GM18909 (cell line): ENCODE measurements around the gene TUBB2B.

Experiments
- ATAC-seq: cut with Tn5 transposase; IDR thresholded peaks from one replicate; pipeline ENCODE4 v1.9.1; 2021; ENCODE audit warnings: mild to moderate bottlenecking; ENCODE audit not compliant: unreplicated experiment, poor library complexity

Gene TUBB2B

DNA sequence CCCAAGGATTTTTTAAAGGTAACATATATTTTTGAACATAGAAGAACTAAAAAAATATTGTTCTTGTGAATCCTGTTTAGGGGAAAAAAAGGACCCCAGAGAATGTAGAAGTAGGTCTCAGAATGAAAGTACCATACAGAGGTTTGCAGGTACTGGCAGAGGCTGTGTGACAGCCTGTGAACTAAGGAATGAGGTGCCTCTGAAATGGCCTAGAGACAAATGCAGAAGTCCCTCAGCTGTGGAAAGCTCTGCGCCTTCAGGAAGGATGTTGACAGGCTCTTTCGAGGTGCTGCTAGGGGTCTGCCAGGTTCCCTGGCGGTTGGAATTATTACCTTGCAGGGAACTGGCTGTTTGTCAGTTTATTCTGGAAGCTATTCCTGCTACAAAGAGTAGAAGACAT, 8.6 kb upstream of the TUBB2B start:
- no peak for ATAC-seq

DNA sequence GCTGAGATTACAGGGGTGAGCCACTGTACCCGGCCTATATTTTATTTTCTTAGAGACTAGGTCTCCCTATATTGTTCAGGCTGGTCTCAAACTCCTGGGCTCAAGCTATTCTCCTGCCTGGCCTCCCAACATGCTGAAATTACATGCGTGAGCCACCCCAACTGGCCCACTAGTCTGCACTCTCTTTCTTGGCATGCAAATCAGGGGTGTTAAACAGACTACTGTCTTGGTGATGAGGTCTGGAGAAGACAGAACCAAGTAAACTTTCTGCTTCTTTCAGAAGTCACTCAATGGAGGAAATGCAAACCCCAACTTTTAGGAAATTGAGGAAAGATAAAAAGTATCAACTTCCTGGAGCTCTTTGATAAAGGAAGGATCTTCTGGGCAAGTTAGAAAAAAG, 8.0 kb upstream of the TUBB2B start:
- ATAC-seq = no peak

DNA sequence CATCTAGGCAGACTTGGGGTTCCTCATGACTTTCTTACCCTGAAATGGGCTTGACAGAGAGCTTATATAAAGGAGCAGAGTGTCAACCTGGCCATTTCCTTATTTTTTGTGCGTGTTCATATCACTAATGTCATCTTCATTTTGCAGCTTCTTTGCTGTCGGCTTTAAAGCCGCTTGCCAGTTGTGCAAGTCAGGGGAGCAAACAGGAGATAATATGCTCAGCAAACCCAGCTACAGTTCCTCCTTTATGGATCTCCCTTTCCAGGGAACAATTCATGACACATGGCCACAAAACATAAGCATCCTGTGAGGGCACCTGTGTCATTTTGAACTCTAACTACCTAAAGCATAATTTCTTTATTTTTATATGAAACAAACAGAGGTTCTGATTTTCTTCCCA, 6.5 kb upstream of the TUBB2B start:
- ATAC-seq = no peak

DNA sequence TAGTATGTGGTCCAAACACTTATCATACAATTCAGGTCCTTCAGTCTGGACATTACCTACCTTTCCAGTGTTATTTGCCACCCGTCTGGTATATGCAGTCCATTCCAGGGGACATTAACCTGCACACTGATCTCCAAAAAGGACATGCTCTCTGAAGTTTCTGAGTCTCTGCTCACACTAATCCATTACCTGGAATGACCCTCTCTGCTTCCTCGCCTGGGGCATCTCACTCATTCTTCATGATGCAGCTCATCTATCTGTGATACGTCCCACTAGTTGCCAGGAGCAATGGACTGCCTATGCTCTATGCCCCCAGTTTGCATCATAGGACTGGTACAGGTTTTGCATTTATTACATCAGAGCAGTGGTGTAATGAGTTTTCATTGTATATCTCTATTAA, 5.9 kb upstream of the TUBB2B start:
- ATAC-seq = no peak

DNA sequence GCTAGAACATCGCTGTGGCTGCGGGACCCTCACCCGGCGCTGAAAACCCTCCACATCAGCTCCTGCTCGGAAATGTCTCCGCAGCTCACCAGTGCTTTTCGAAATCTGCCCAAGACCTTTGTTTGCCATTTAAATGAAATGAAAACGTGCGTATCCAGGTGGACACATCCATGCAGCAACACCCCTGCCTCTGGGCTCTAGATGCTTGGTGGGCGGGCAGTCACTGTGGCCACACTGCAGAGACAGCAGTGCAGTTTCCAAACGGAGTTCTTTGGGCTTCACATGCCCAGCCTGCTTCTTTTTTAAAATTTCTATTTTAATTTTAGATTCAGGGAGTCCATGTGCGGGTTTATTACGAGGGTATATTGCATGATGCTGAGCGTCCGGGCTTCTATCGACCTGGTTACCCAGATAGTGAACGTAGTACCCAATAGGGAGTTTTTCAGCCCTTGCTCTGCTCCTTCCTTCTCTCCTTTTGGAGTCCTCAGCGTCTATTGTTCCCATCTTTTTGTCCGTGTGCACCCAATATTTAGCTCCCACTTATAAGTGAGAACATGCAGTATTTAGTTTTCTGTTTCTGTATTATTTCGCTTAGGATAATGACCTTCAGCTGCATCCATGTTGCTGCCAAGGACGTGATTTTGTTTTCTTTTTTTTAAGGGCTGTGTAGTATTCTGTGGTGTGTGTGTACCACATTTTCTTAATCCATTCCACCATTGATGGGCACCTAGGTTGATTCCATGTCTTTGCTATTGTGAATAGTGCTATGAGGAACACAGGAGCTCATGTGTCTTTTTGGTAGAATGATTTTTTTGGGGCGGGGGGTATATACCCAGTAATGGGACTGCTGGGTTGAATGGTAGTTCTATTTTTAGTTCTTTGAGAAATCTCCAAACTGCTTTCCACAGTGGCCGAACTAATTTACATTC, 4.8 kb upstream of the TUBB2B start:
- ATAC-seq = no peak

DNA sequence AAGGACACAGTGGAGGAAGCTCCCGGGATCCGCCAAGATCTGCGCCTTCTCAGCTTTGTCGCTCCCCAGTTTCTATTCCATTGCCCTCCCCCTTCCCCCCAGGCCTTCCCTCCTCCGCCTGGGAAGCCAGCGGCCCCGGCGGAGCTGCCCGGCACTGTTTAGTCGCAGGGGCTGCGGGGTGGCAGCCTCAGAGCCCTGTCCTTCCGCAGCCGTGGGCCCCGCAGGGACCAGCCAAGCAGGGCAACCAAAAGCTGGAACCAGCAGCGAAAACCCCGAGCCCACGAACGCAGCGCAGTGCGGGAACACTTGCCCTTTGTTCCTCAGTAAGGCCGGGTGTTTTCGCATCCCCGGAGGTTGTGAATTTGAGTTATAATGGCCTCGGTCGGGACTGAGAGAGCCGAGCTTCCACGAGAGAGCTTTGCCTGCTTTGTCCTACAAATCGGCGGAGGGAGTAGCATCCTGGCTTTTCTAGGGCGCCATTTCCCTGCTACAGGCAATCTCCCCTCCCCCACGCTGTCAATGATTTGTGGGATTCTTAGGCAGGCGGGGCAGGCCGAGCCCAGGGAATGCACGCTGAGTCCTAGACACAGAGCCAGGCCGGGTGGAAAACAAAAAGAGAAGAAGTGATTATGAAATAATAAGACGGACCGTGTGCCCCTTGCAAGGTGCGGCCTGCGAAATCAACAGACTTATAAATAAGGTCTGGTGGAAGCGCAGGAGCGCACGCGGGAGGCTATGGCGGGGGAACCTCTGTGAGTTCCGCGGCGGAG, 4.0 kb upstream of the TUBB2B start:
- no peak for ATAC-seq

DNA sequence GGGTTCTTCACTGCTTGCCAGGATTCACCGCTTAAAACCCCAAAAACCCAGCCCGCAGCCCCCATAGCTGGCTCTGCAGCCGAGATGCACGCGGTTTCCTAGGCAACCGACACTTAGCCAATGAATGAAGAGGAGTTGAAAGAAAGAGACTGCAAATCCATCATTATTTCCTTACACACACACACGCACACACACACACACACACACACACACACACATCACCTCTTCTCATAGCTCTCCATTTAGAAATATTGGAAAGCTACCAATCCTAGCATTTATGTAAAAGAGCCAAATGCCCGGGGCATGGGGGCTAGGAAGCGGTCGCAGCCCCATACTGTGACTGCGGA, 3.4 kb upstream of the TUBB2B start:
- no peak for ATAC-seq

DNA sequence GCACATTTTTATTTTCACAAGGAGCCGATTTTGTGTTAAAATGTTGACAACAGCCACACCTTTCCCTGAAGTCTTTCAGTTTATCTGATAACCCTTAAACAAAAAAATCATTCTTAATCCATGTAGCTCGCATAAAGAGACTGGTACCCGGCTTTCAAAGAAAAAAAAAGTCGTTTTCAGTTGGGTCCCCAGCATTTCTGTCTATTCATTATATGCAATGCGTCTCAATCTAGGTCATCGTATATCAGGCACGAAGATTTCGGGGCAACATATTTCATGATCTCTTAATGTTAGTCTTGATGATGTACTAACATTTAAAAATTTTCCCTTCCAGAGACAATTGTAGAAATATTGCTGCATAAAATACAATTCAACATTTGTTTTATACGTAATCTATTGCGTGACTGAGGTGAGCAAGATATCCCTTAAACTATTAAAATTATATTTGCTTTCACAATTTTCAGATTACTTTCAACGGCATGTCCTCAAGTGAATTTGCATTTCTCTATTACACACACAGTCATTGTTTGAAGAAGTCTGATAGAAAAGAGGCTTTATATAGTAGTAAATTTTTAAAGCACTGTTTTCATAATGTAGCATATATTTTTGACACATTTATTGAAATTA, 2.9 kb upstream of the TUBB2B start:
- ATAC-seq = no peak

DNA sequence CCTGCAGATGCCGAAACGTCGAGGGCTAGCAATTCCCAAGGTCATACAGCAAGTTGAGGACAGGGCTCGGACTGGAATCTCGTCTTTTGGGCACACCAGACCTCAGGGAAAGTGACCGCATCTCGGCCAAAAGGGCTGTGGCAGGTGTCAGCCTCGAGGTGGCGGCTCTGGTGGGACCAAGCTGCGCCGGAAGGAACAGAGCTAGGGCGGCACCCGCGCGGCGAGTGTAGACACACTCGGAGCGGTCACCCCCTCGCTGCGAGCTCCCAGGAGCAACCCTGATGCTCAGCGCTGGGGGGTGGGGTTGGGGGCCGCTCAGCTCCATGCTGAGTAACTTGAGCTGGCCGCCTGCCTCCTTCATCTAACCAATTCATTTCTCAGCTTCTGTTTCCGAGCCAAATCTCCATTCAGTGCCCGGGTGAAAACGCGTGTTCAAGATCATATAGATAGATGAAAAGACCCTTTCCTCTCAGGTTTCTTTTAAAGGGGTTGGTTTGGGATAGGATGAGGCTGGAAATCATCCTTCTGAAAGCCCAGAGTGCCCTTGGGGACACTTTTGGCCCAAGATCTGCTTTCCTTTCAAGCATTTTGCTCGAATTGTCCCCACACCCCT, 2.2 kb upstream of the TUBB2B start:
- no peak for ATAC-seq

DNA sequence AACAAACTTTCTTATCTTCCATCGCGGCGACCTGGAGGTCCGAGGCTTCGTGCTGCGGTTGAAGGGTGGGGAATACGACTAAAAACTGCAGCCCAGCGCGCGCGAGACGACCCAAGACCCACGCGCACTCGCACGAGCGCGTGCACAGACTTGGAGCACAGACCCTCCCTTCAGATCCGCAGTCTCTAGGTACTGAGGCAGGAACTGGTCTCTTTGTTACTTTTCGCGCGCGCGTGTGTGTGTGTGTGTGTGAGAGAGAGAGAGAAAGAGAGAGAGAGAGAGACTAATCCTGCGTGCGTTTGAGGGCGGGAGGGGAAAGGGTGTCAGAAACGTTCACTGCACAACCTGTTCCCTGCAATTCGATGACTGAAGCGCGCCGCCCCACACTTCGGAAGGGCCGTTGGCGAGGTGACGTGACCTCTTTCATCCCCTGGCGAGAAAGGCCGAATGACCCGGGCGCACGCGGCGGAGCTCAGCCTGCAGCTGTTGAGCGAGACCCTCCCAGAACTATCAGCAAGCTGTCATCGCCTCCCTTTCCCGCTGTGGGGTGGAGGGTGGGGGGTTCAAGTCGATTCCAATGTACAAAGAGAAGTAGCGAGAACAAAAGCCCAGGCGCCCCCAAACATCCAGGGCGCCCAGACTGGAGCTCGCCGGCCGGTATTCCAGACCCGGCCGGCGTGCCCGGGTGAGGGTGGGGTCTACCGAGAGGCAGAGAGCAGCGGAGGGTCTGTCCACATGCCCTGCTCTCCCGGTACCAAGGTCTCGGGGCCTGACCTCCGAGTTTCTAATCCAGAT, 1.5 kb upstream of the TUBB2B start:
- no peak for ATAC-seq

DNA sequence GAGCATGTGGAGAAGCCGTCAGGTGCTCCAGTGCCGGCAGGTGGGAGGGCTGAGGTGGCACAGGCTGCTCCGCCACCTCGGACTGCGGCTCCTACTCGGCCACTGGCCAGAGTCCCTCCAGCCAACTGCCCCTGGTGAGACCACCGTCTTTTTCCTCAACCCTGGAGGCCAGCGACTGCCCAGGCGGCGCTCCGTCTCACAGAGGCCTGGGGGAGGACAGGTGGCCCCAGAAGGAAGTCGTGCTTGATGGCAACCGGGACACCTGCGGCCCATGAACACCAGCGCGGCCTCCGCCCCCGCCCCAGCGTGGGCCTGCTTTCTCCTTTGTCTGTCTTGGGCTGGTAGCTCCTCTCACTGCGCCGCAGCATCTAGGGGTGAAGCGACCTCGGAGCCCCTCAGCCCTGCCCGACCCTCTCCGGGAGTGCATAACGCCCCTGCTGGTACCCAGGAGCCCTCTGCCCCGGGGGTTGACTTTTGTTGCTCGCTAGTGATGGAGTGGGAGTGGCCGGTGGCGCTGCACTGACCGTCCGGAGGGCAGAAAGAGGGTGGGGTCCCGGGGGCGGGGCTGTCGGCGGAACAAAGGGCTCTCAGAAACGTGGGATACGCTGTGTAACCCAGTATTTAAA, 706 bp upstream of the TUBB2B start:
- no peak for ATAC-seq

DNA sequence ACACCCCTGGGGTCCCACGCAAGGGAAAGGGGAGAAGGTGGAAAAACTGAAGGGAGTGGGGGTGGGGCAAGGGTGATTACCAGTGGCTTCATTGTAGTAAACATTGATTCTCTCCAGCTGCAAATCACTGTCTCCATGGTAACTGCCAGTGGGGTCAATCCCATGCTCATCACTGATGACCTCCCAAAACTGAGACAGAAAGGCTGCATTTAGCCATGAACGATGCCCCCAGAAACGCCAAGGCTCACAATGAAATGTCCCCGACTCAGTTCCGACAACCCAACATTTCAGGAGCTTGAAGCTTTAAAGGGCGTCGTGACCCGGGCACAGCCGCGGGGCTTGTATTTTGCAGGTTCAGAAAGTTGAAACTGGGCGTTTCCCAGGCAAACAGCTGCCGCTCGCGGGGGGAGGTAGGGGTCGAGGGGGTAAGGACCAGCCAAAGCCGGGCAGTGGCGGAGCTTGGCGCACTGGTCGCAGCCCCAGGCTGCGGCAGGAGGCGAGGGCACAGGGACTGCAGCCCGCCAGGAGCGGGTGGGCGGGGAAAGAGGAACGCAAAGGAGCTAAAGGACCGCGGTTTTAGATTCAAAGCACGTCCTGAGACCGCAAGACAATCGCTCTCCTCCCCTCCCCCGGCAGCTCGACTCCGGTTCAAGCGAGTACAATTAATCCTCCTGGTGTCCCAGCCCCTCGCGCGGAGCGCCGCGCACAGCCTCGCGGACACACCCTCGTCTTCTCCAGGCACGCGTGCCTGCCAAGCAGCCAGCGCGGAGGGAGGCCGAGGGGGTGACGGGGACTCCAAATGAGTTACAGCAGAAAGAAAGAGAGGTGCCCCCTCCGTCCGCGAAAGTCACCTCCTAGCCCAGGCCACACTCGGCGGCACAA, 731 bp downstream of the TUBB2B start:
- no peak for ATAC-seq

DNA sequence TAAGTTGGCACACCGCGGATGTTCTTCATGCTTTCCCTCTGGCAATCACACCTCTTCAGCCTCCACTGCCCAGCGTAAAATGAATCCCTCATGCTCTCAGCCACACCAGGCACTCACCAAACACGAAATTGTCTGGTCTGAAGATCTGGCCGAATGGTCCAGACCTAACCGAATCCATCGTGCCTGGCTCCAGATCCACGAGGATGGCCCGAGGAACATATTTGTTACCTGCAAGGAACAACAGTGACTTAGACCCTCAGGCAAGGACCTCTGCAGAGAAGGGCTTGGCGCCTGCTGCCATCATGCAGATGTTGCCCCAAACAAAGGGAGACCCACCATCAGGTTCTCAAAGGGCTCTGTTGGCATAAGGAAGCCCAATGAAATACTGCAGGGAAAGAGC, 1.4 kb downstream of the TUBB2B start:
- no peak for ATAC-seq

DNA sequence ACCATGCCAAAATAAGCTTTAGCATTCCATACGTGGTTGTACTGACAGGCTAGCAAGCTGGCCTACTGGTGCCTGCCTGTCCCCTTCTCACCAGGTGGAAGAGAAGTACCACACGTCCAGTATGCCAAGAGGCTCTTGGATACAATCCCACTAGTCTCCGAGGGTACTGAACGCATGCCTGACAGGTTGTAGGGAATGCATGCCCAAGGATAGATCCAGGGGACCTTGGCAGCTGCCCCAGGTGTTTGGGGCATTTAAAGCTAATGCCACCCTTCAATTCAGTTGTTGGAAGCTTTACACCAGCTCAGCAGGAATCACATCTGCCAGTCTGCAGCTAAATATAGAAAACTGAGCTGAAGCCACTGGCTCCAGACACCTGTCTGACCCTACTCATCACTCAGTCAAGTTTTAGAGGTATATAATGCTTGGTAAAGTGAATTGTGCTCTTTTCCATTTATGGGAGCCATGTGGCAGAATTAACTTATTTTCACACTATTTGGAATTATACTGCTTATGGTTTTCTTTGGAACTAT, 4.9 kb downstream of the TUBB2B start:
- ATAC-seq = no peak

DNA sequence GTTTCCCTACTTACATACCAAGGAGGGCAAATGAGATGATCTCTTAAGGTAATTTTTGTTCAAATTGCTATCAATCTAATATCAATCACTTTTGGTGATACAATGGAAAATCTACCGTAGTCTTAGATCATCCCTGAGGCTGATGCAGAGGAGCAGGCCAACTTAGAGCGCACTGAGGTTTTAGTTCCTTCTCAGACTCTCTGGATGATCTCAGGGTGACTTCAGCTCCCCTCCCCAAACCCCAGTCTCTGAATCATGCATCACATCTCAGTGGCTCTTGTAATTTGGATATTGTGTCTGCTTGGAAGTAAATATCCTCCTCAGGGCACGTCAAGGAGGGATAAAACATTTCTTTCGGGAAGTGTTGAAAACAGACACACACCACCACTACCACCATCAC, 5.9 kb downstream of the TUBB2B start:
- ATAC-seq = no peak

DNA sequence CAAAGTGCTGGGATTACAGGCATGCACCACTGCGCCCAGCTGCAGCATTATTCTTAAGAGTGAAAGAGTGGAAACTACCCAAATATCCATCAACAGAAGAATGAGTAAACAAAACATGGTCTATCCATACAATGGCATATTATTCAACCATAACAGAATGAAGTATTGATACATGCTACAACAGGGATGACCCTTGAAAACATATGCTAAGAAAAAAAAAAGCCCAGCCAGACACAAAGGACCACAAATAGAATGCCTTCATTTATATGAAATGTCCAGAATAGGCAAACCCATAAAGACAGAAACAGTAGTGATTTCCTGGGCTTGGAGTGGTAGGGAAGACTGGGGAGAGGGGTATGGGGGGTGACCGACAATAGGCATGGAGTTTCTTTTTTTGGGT, 7.1 kb downstream of the TUBB2B start:
- no peak for ATAC-seq

DNA sequence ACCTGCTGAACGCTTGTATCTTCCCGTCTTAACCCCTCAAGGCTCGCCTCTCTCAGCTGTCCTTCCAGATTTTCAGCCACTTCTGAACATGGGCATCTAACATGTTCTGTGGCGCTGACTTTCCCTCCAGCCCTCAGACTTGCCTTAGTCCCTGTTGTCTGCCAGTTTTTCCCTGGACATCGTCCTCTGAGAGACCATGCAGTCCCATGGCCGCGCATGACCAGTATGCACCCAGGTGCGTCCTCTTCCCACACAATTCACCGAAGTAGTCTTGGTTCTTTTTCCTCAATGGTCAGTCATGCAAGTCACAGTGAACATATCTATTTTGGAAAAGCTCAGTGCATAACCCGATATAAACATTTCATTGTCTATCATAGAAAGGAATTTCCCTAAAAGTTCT, 9.2 kb downstream of the TUBB2B start:
- no peak for ATAC-seq

DNA sequence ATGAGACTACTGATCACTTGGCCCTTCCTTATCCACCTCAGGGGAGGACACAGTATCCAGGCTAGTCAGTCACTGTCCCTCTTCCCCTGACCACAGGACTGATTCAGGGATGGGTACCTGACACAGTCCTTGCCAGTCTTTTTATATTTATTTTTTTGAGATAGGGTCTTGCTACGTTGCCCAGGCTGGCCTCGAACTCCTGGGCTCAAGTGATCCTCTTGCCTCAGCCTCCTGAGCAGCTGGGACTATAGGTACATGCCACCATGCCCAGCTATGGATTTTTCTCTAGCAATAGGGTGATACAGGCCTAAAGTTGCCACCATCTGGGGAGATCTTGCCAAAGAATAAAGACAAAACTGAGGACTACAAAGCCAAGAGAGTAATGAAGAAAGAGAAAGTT, 10.2 kb downstream of the TUBB2B start:
- ATAC-seq = no peak
